ENCODE results near the gene CAND2.
"Not testable (repeated sequence)": the region's sequence is repeated elsewhere in the genome, so short reads cannot be mapped to it uniquely, and the experiment has no call there.

CAND2 gene

DNA sequence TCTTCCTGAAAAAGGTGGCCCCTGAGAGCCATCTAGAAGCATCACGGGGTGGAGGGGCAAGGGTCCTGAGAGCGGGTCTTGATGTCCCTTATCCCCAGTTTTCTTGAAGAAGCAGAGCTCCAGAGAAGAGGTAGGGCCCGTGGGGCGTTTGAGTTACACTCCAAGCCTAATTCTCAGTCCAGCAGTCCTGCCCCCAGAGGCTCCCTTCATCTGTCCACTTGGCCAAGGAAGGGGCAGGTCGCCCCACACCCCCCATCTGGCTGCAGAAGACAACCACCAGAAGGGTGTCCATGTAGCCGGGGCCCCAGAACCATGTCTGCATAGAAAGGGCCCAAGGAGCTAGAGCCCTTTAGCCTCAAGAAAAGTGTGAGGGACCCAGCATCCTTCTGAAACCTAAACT lies 70.4 kb downstream of the CAND2 start:
- DNase-seq = no peak

DNA sequence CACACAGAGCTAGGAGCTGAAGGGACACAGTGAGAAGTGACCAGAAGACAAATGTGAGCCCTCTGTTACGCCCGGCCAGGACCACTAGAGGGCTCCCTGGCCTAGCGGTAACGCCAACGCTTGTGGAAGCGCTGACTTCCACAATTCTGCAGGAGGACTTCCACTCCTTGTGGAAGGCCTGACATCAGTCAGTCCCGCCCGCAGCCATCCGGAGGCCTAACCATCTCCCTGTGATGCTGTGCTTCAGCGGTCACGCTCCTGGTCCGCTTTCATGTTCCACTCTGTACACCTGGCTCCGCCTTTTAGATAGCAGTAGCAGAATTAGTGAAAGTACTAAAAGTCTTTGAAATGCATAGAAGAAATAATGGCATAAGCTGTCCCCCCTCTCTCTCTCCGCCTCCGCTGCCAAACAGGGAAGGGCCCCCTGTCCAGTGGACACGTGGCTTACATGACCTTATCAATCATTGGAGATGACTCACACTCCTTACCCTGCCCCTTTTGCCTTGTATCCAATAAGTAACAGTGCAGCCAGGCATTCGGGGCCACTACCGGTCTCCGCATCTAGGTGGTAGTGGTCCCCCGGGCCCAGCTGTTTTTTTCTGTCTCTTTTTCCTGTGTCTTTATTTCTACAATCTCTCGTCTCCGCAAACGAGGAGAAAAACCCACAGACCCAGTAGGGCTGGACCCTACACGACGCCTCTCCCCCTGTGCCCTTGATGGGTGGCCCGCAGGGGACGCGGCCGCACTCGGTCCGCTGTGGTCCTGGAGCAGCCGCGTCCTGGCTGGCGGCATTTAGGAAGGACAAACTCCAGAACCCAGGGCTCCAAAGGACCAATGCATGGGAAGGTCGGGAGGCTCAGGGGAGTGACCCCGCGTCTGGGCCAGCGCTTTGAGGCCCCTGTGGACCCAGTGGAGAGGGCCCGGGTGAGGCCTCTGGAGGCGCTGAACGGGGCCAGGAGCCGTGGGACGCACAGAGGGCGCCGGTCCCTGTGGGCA lies 71.9 kb downstream of the CAND2 start:
- peak; percentile 58 to 61 for DNase-seq

DNA sequence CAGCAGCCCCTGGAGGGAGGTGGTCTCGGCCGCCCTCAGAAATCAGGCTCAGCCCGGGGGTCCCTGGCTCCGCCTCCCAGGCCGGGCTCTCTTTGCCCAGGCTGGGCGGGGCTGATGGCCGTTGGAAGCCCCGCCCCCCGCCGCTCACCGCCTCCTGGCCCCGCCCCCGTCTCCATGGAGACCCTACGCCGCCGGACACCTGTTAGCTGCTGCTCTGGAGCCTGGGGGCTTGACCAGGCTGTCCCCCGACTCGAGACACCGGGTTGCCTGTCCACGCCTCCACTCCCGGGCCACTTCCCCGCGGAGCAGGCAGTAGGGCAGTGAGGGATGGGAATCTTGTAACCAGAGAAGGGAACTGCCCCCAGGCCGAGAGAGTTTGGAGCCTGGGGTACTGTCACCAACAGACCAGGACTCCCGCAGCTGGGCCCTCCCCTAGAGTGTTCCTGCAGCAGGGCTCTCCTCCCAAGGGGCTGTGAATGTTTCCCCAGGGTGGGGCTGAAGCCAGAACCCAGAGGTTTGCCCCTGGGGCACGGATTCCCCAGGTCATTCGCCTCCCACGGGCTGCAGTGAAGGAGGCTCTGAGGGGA lies 72.6 kb downstream of the CAND2 start:
- DNase-seq = no peak

DNA sequence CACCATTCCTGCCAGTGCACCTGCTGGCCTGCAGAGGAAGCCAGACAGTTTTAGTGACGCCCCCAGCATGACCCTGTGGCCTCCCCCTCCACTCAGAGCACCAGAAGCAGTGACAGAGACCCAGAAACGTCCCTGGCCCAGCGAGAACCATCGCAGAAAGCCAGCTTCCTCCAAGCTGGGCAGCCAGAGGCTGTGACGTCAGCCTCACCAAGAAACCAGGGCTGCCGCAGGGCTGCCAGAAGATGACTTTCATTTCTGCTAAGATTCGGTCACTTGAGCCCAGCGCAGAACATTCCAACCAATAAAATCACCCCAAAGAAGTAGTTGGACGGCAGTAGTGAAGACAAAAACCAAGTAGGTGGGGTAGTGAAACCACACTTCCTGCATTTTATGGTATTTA lies 74.5 kb downstream of the CAND2 start:
- no peak for DNase-seq

DNA sequence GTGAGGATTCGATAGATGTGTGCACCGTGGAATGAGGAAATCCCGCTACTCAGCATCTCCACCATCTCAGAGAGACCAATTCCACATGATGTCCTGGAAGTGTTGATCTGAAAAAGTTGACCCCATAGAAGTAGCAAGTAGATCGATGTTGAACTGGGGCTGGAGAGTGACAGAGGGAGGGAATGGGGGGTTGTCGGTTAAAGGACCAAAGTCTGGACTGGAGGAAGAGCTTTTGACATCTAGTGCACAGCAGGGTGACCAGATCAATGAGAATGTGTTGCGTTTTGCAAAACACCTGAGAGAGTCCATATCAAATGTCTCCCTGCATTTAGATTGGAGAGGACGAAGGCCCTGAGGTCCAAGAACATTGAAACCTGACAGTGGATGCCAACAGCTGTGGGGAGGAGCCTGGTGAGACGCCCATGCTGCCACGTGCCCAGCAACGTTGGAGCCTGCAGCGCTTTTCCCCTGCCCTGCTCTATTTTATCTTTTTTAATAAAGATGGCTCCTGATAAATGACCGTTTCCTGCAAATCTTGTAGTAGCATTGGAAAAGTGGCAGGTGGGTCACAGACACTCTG lies 75.0 kb downstream of the CAND2 start:
- no peak for DNase-seq

DNA sequence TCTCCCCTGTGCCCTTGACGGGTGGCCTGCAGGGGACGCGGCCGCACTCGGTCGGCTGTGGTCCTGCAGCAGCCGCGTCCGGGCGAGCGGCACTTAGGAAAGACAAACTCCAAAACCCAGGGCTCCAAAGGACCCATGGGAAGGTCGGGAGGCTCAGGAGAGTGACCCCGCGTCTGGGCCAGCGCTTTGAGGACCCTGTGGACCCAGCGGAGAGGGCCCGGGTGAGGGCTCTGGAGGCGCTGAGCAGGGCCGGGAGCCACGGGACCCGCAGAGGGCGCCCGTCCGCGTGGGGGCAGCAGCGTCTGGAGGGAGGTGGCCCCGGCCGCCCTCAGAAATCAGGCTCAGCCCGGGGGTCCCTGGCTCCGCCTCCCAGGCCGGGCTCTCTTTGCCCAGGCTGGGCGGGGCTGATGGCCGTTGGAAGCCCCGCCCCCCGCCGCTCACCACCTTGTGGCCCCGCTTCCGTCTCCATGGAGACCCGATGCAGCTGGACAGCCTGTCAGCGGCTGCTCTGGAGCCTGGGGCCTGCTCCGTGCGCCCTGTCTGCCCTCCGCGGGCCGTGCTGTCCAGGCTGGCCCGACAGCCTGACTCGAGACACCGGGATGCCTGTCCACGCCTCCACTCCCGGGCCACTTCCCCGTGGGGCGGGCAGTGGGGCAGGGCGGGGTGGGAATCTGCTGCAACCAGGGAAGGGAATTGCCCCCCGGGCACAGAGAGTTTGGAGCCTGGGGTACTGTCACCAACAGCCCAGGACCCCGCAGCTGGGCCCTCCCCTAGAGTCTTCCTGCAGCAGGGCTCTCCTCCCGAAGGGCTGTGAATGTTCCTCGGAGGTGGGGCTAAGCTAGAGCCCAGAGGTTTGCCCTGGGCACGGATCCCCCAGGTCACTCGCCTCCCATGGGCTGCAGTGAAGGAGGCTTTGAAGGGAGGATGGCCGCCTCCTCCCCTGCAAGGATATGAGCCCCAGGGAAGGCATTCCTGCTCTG lies 79.7 kb downstream of the CAND2 start:
- no peak for DNase-seq

DNA sequence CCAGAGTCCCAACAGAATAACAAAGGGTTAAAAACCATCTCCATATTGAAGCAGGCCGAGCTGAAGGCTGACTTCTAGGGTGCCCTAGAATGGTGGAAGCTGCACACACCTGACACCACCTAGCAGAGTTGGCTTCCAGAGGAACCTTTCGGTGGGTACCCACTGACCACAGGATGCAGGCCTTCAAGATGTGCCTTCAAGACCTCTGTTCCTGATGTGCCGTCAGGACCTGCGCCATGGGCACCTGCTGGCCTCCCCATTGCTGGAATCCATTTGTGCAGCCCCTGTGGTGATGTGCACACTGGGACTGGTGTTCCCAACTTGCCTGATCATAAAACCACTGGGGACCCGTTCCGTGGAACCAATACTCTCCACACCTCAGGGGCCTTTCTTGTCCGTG lies 80.6 kb downstream of the CAND2 start:
- no peak for DNase-seq

DNA sequence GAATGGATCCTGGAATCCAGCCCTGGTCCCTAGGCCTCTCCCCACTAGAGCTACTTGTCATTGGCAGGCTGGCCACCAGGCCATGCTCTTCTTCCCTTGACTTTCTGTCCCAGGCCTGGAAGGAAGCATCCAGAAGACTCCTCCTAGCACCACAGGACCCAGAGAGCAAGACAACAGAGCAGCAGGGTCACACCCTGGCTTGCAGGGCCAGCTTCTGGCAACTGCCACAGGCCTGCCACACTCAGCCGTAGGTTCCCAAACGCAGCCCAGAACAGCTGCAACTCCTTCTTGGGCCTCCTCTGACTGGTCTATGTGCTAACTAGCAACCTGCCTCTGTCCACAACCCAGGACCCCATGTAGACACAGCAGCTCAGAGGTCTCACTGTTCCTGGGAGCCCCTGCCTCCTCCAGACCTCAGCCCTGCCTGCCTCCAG lies 81.7 kb downstream of the CAND2 start:
- DNase-seq = no peak

DNA sequence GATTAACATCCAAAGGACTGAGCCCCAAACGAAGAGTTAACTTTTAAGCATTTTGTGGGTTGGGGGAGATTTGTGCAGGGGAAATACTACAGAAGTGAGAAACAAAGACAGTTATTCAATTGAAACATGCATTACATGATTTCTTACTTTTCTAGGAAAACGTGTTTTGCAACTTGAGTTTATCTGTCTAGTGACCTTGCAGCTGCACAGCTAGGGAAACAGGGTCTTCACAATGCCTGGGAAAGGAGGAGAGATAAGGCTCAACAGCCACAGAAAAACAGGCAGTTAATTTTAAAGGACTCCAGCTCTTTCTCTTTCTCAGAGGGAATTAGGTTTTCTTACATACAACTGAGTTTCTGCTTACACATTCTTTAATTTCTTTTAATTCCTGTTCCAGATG lies 82.3 kb downstream of the CAND2 start:
- DNase-seq = not testable (repeated sequence)

DNA sequence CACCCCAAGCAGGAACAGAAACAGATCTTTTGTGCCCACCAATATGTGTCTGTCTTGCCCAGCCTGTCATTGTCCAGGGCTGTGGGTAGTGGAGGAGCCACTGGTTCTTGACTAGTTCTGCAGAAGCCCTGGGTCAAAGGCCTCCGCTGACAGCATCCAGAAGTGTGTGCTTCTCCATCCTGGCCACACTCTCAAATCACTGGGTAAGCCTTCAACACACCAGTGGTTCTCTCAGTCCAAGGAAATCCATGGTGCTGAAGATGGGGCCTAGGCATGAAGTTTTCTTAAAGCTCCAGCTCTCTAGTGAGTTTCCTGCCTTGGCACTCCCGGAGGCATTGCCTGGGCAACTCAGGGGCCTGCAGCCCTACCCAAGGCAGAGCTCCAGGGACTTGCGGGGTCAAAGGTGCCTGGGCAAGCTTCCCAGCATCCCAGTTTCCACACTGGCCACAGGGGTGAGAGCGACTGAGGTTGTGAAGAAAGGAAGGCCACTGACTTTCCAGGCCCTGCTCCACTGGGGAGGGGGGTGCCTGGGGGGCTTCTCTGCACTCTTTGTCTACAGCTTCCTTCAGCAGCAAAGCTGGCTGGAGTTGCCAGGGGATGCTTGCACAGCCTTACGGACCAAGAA lies 82.8 kb downstream of the CAND2 start:
- DNase-seq = no peak

DNA sequence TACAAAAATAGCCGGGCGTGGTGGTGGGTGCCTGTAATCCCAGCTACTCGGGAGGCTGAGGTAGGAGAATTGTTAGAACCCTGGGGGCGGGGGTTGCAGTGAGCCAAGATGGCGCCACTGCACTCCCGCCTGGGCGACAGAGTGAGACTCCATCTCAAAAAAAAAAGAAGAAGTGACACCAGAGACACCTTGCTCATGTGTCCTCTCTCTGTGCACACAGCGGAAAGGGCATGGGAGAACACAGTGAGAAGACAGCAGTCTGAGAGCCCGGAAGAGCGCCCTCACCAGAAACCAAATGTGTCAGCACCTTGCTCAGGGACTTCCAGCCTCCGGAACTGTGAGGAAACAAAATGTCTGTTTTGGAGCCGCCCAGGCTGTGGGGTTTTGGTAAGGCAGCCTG lies 85.4 kb downstream of the CAND2 start:
- DNase-seq = not testable (repeated sequence)

DNA sequence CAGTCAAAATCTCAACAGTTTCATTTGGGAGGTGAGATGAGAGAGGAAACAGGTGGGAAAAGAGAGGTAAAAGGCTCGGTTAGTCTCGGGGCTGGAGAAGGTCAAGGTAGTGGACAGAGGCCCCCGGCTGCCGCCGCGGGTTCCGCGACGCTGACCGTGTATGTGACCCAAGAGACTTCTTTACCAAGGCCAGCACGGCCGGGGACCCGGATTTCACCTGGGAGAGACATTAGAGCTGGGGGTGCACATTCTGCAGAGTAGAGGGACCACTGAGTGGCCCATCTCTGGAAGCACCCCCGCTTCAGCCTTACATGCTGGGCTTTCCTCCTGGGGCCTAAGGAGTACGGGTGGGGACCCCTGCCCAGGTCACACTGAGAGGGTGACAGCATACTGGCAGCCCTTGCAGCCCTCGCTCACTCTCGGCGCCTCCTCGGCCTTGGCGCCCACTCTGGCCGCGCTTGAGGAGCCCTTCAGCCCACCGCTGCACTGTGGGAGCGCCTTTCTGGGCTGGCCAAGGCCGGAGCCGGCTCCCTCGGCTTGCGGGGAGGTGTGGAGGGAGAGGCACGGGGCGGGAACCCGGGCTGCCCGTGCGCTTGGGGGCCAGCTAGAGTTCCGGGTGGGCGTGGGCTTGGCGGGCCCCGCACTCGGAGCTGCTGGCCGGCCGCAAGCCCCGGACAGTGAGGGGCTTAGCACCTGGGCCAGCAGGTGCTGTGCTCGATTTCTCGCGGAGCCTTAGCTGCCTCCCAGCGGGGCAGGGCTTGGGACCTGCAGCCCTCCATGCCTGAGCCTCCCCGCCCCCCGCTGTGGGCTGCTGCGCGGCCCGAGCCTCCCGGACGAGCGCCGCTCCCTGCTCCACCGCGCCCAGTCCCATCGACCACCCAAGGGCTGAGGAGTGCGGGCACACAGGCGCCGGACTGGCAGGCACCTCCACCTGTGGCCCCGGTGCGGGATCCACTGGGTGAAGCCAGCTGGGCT lies 86.1 kb downstream of the CAND2 start:
- no peak for DNase-seq

DNA sequence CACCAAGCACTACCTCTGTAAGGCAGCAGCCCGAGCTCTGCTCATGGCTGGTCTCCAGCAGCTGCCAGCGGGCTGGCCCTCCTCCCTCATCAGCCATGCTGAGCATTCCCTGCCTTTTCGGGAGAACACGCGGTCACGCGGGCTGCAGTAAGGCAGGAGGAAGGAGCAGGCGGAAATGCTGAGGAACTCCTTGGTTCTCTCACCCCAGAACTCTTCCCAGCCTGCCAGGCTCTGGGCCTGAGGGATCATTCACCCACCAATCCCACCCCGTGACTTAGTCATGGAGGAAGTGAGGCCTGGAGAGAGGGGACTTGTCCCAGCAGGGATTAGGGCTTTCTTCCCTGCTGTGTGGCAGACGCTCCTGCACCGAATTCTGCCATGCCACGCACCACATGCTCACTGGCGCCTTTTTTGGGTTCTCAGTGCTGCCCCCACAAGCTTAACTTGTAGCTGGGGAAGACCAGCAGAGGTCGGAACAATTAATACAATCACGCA lies 87.8 kb downstream of the CAND2 start:
- no peak for DNase-seq

All from NCI-H2081 (cell line).